Measurements from ENCODE around the gene PDE11A.
A peak's percentile ranks its signal among the peaks of the same experiment; 100 is the strongest.
"Not testable (repeated sequence)": the region's sequence is repeated elsewhere in the genome, so short reads cannot be mapped to it uniquely, and the experiment has no call there.

The PDE11A gene

GRCh38 chr2:178072383-178073301 lies at the start of gene PDE11A:
TSS of gene PDE11A (minus strand) at chr2:178072777. CDS start at chr2:178072437, 340 bp downstream.
- DNase-seq, result peak; percentile 13

GRCh38 chr2:178119179-178119922 lies 46.8 kb upstream of the PDE11A start:
- DNase-seq, result no peak

GRCh38 chr2:178117725-178118124 lies 45.1 kb upstream of the PDE11A start:
- no peak for DNase-seq

GRCh38 chr2:178115271-178115670 lies 42.7 kb upstream of the PDE11A start:
- no peak for DNase-seq

GRCh38 chr2:178114462-178114861 lies 41.9 kb upstream of the PDE11A start:
- DNase-seq, result no peak

DNA sequence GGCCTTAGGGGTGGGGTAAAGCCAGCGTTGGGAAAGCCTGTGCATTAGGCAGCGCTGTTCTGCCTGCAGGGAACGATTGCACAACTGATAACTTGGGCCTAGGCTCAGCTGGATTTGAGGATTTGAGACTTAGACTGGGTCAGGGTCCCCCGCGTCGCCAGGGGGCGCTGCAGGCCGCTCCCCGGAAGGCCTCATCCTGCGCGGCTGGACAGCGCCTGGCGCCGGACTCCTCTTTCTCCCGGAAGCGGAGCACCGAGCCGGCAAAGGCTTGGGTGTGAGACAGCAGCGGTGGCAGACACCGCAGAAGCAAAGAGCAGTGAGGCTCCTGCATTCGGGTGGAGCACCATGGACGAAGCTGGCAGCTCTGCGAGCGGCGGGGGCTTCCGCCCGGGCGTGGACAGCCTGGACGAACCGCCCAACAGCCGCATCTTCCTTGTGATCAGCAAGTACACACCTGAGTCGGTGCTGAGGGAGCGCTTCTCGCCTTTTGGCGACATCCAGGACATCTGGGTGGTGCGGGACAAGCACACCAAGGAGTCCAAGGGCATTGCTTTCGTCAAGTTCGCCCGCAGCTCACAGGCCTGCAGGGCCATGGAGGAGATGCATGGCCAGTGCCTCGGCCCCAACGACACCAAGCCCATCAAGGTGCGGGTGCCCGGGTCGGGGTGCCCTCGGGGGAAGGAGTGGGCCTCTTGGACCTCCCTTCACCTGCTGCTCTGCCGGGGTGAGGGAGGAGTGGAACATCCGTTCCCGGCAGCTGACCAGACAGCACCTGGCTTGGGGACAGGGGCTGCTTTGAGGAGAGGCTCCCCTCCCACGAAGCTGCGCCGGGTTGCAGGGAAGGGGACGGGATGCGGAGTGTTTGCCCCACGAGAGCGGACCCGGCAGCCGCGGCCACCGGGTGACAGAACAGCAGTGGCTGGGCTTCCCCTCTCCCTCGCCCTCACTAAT lies 39.9 kb upstream of the PDE11A start, which contains the start of gene RBM45:
TSS of gene RBM45 (plus strand) at position 236 of the 951 bp plus-strand sequence. CDS start at position 346, 110 bp downstream.
- DNase-seq, result peak; percentile 84

DNA sequence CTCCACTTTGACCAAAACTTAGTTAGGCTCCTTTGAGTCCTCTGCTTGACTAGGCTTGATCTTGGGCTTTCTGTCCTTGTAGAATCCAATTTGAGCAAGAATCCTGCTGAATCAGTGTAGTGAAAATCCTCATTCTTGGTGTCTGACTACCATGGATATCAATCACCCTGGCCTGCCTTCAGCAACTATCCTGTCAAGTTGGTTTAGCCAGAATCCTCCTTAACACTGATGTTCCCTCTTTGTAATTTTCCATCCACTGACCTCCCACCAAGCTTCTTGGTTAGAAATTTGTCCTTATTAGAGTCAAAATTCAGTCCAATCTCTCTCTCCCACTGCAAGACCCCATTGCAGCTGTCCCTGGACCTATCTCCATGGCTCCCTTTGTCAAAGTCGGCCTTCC lies 39.2 kb upstream of the PDE11A start:
- no peak for DNase-seq

DNA sequence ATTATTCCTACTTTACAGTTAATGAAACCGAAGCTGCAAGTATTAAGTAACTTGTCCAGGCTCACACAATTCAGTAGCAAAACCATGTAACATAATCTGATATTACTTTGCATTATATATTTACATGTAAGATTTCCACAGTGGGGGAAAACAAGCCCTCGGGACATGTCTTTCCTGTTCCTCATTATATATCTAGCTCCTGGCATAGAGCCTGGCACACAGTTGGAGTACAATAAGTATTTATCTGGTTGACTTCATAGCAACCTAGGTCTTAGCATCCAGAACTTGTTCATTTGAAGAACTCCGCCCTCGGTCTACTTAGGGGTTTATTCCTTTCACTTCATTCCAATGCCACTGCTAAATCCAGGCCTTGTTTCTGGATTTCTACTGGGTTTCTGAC lies 38.1 kb upstream of the PDE11A start:
- DNase-seq, result no peak

- DNase-seq, result no peak
Measured at GRCh38 chr2:178109813-178110212, 37.2 kb upstream of the PDE11A start.

DNA sequence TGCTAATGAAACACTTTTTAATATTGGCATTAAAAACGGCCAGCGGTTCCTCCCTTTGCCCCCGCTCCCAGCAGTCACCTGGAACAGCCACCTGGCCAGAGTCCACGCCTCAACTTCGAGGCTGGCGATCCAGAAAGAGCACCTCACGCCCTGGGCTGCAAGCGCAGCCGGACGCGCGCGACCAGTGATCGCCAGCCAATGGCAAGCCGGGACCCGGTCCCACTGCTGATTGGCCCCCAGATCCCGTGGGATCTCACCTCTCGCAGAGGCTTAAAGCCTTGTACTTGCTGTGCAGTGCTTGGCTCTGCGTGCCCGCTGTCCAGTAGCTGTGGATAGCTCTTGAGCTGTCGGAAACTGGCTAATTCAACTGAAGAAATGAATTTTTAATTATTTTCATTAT lies 35.6 kb upstream of the PDE11A start:
- DNase-seq, result no peak

DNA sequence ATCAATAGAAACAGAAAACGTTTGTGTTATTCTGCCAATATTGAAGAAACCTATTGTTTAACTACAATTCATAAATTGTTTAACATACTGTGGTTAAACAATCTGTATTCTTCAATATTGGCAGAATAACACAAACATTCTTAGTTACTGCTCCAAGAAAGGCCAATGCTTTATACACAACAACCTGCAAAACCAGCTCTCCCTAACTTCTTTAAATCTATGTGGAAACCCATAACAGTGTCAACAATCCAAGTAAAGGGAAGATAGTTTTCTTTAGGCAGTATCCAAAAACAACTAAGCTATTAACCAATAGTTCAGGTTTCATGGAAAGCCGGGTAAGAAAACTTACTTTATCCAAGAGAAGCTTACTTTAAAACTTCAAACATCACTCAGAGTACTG lies 33.5 kb upstream of the PDE11A start:
- no peak for DNase-seq

DNA sequence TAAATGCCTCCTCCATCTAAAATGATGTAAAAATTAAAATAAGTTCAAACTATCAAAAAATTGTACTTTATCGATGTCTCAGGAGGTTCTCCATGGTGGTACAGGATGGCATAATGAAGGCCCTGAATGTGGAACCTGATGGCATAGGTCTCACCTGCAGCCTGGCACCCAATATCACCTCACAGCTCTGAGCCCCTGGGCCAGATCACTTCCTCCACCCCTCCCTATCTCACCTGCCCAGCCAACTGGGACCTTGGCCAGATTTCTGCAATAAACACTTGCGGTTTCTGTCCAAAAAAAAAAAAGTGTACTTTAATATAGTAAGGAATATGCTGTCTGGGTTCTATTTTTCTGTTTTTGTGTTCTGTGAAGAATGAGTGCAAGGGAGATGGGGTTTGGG lies 33.0 kb upstream of the PDE11A start:
- no peak for DNase-seq

DNA sequence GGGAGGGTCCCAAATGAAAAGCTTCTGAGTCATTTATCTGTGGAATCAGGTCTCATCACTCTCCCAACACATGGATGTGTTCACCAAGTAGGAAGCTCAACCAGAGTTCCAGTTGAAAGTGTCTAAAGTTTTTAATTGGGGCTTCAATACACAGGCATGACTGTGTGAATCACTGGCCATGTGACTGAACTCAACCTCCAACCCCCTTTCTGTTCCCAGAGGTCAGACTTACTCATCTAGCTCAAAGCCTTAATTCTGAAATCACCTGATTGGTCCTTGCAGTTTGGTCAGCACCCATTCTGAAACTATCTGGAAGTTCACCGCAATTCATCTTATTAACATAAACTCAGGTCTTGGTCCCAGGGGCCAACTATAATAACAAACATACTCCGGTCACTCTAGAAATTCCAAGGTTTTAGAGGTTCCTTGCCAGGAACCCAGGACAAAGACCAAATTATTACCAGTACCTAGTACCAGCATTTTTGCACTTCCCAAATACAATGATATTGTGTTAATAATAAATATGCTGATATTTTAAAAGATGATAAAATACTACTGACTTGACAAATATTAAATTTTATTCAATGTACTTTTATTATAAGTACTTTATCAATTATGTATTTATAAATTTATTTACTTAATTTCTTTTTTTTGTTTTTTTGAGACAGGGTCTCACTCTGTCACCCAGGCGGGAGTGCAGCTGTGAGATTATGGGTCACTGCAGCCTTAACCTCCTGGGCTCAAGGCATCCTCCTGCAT lies 28.9 kb upstream of the PDE11A start:
- DNase-seq, result no peak

- DNase-seq, result no peak
Measured at GRCh38 chr2:178093471-178093870, 20.9 kb upstream of the PDE11A start.

GRCh38 chr2:178088774-178089270 lies 16.2 kb upstream of the PDE11A start:
- DNase-seq, result no peak

- DNase-seq, result no peak
Measured at GRCh38 chr2:178084273-178084672, 11.7 kb upstream of the PDE11A start.

DNA sequence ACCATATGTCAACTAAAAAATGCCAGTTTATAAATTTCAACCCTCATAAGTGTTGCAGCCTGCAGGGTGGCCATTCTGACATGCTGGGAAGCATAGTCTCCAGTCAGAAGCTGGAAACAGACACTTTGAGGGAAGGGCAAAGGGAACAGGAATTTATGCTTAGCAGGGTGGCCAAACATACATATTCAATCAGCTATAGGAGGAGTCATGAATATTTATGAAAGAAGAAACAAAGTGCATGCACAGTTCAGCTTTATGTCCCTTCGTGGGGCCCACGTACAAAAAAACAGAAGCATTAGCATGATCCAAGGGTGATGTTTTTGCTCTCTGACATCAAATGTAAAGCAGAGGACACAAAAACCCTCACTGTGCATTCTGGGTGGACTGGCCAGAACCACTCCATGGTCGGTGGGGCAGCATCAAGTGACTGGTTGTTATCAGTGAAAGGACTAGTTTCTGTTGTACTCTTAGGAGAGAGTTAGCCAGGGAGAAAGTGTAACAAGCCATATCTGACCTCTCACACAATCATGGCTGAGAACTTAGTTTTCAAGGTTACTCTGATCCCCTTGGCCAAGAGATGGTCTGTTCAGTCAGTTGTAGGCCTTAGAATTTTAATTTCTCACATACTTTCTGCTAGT lies 9.9 kb upstream of the PDE11A start:
- no peak for DNase-seq

DNA sequence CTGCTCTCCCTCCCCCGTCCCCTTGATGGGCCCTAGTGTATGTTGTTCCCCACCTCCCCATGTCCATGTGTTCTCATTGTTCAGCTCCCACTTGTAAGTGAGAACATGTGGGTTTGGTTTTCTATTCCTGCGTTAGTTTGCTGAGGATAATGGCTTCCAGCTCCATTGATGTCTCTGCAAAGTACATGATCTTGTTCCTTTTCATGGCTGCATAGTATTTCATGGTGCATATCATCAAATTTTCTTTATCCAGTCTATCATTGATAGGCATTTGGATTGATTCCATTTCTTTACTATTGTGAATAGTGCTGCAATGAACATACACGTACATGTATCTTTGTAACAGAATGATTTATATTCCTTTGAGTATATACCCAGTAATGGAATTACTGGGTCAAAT lies 6.7 kb upstream of the PDE11A start:
- DNase-seq, result not testable (repeated sequence)

GRCh38 chr2:178076130-178076529 lies 3.6 kb upstream of the PDE11A start:
- no peak for DNase-seq

DNA sequence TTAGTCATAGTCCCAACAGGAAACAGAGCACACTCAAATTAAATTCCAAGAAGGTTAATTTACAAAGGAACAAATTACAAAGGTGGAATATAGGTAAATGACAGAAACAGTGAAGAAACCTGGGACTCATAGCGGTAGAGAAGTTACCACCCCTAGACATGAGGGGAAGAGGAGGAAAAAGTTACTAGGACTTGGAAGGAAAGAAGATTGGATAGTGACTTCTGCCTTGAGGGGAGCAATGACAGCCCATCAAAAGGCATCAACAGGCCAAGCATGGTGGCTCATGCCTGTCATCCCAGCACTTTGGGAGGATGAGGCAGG lies 2.4 kb upstream of the PDE11A start:
- DNase-seq, result no peak

All from GOT3 (cell line).